ENCODE results near the gene FAM227A. TPM values are rescaled to one million over a fixed set of nuclear protein-coding genes. Genes with fewer than 3 reads are reported as not detected.

FAM227A gene
- total RNA-seq (ENCODE audit: low replicate concordance): 0.74 and 2.0 TPM in 2 replicates

- peak within 1 kb of the TSS; percentile 86 for H3K4me3 ChIP-seq (ENCODE audit: low read depth, low read length)
- TF ChIP-seq CTCF (IDR thresholded peaks at IDR 0.05; ENCODE audit: insufficient read depth, low read length): no peak
- DNase-seq (ENCODE audit: low read depth): peak; percentile 86
Measured at GRCh38 chr22:38656256-38657044, at the start of gene FAM227A, which contains the start of gene CBY1. Gene FAM227A (minus strand): TSS chr22:38656392. CDS start chr22:38650168, 6,224 bp downstream. Gene CBY1 (plus strand): TSS chr22:38656638. CDS start chr22:38668055, 11,417 bp downstream.

DNA sequence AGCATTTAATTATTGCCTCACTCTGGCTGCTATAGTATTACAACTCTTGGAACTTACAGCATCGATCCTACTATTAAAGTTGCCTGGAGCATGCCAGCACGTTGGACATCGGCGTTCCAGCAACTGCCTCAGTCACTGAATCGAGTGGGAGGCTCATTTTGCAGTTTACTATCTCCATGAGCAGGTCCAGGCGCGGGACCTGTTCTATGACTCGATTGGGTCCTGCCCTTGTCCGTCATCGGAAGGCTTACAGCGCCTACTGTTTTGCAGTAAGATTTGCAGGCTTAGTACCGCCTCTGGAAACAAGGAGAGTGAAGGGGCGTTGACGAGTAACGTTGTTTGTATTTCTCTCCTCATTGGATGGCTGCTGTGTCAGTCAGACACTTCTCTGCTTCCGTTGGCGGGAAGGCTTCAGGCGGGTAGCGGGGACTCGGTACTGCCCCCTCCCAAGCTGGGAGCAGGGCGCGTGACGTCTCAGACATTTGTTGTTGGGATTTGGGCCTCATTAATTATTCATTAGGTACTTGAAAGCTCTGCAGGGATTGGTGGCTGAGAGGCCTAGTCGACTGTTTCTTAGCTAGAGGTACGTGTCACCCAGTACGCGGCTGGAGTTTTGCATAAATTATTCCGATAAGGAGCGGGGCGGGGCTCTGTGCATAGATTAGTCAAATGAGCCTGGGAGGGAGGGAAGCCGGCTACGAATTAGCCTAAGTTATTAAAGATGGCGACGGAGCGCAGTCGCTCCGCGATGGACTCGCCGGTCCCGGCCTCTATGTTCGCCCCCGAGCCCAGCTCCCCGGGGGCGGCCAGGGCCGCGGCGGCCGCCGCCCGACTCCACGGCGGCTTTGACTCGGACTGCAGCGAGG lies 49.3 kb upstream of the FAM227A start, which contains the start of gene GTPBP1:
GTPBP1 (plus strand) TSS at position 710 of the 866 bp plus-strand sequence; CDS start at position 722, 12 bp downstream.
- DNase-seq (ENCODE audit: low read depth): peak; percentile 100
- H3K4me3 ChIP-seq (ENCODE audit: low read depth, low read length): peak within 1 kb of the TSS; percentile 83
- peak; percentile 19 for TF ChIP-seq CTCF (IDR thresholded peaks at IDR 0.05; ENCODE audit: insufficient read depth, low read length)

- DNase-seq (ENCODE audit: low read depth): peak; percentile 30
- no peak for TF ChIP-seq CTCF (IDR thresholded peaks at IDR 0.05; ENCODE audit: insufficient read depth, low read length)
- H3K4me3 ChIP-seq (ENCODE audit: low read depth, low read length): peak overlapping the region; percentile 60
Measured at GRCh38 chr22:38704654-38705234, 48.6 kb upstream of the FAM227A start.

DNA sequence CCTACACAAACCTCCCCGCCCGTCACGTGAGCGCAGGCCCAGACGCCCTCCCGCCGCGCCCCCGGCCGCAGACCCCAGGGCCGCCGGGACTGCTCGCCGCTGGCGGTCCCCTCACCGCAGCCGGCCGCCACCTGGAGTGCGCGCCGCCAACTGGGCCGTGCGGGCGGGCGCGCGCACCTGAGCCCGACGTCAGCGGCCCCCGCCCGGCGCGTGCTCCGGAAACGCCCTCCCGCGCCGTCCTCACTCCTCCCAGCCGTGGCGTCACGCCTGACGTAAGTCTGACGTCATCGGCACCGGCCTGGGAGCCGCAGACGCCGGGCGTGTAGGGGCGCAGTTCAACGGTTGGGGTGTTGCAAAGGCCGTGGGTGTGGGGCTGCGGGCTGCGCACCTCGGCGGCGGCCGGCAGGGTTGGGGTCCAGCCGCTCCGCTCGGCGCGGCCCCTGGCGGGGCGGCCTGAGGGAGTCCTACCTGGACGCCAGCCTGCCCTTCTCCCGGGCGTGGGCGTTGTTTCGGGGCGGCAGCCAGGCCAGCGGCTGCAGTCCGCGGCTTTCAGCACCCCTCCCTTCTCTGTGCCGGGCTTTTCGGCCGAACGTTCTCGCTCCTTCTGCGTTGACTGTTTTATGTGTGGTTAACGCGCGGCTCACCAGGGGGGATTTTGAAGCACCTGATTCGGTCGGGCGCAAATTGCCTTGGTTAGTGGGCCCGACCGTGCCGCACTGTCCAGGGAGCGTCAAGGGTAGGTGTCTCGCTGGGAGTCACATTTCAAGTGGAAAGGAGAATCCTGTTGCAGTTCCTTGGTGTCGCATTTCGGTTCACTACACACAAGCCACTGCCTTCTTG lies 44.8 kb upstream of the FAM227A start, which contains the start of gene JOSD1:
JOSD1 (minus strand) TSS at position 155 of the 840 bp plus-strand sequence. CDS start 956 bp downstream, outside the sequence.
- peak; percentile 94 for DNase-seq (ENCODE audit: low read depth)
- TF ChIP-seq CTCF (IDR thresholded peaks at IDR 0.05; ENCODE audit: insufficient read depth, low read length): no peak
- peak within 1 kb of the TSS; percentile 87 for H3K4me3 ChIP-seq (ENCODE audit: low read depth, low read length)

- TF ChIP-seq CTCF (IDR thresholded peaks at IDR 0.05; ENCODE audit: insufficient read depth, low read length): no peak
- DNase-seq (ENCODE audit: low read depth): peak; percentile 49
- peak overlapping the region; percentile 87 for H3K4me3 ChIP-seq (ENCODE audit: low read depth, low read length)
Measured at GRCh38 chr22:38700270-38700788, 44.1 kb upstream of the FAM227A start.
